GM23338 (cell line): ENCODE results near the gene SLX4IP. TPM values are rescaled to one million over a fixed set of nuclear protein-coding genes. Genes with fewer than 3 reads are reported as not detected.
A peak's percentile ranks its signal among the peaks of the same experiment; 100 is the strongest.

Experiments
- ATAC-seq: fragments of 200-7000 bp; cut with Tn5 transposase; 3 replicates; pipeline ENCODE4 v1.9.1; 2020
- DNase-seq: peaks from one replicate; pipeline ENCODE4 v3.0.0-alpha.2; 2015; ENCODE audit warnings: low spot score
- H2AFZ ChIP-seq: fragments of 200-600 bp; sonication (generic); 2 replicates; pipeline ENCODE4 v1.8.0; 2016; ENCODE audit warnings: antibody characterized with exemption, mild to moderate bottlenecking, moderate library complexity
- H3F3A ChIP-seq: fragments of 200-600 bp; sonication (generic); replicated peaks from 2 replicates; pipeline ENCODE4 v1.8.0; 2017; ENCODE audit warnings: antibody characterized with exemption, mixed run types, low read depth
- H3K27ac ChIP-seq: fragments of 200-600 bp; sonication (generic); 2 replicates; pipeline ENCODE4 v1.6.1; 2016; ENCODE audit warnings: low read depth
- H3K27me3 ChIP-seq: fragments of 200-600 bp; sonication (generic); 2 replicates; pipeline ENCODE4 v1.8.0; 2016; ENCODE audit warnings: mild to moderate bottlenecking, mixed run types, moderate library complexity; ENCODE audit not compliant: insufficient read depth
- H3K36me3 ChIP-seq: fragments of 200-600 bp; sonication (generic); 2 replicates; pipeline ENCODE4 v1.8.0; 2016; ENCODE audit warnings: mild to moderate bottlenecking; ENCODE audit not compliant: insufficient read depth
- H3K4me1 ChIP-seq: fragments of 200-600 bp; sonication (generic); 2 replicates; pipeline ENCODE4 v1.8.0; 2016; ENCODE audit warnings: mild to moderate bottlenecking, moderate library complexity; ENCODE audit not compliant: insufficient read depth
- H3K4me2 ChIP-seq: fragments of 200-600 bp; sonication (generic); 2 replicates; pipeline ENCODE4 v1.7.1; 2017; ENCODE audit warnings: mixed run types
- H3K4me3 ChIP-seq: fragments of 200-600 bp; sonication (generic); 2 replicates; pipeline ENCODE4 v1.6.1; 2016; ENCODE audit warnings: mixed run types
- H3K79me2 ChIP-seq: fragments of 200-600 bp; sonication (generic); replicated peaks from 2 replicates; pipeline ENCODE4 v1.8.0; 2017; ENCODE audit warnings: mild to moderate bottlenecking; ENCODE audit not compliant: insufficient read depth
- H3K9me2 ChIP-seq: fragments of 200-600 bp; sonication (generic); 2 replicates; pipeline ENCODE4 v1.8.0; 2017; ENCODE audit not compliant: insufficient read depth
- H4K20me1 ChIP-seq: fragments of 200-600 bp; sonication (generic); replicated peaks from 2 replicates; pipeline ENCODE4 v1.8.0; 2017; ENCODE audit warnings: mild to moderate bottlenecking; ENCODE audit not compliant: insufficient read depth
- H3K27ac Mint-ChIP-seq: 2 replicates; pipeline ENCODE4 v1.8.0; 2020; ENCODE audit warnings: inconsistent platforms, mild to moderate bottlenecking, moderate library complexity, mixed read lengths
- H3K27me3 Mint-ChIP-seq: 3 replicates; pipeline ENCODE4 v1.8.0; 2022; ENCODE audit warnings: low read depth, mild to moderate bottlenecking, moderate library complexity, mixed read lengths, inconsistent platforms; ENCODE audit not compliant: insufficient read depth, poor library complexity
- H3K36me3 Mint-ChIP-seq: 3 replicates; pipeline ENCODE4 v1.8.0; 2021; ENCODE audit warnings: low read depth, mild to moderate bottlenecking, inconsistent platforms, moderate library complexity, mixed read lengths
- H3K4me1 Mint-ChIP-seq: 3 replicates; pipeline ENCODE4 v1.8.0; 2020; ENCODE audit warnings: mild to moderate bottlenecking, inconsistent platforms, mixed read lengths
- H3K4me3 Mint-ChIP-seq: 3 replicates; pipeline ENCODE4 v1.8.0; 2021; ENCODE audit warnings: moderate library complexity, mild to moderate bottlenecking, inconsistent platforms, mixed read lengths
- H3K9me3 Mint-ChIP-seq: 3 replicates; pipeline ENCODE4 v1.8.0; 2020; ENCODE audit warnings: moderate library complexity, mild to moderate bottlenecking, inconsistent platforms, mixed read lengths
- ETS1 ChIP-seq: IDR thresholded peaks from 2 replicates; pipeline ENCODE4 v1.6.1; 2016; ENCODE audit warnings: antibody characterized with exemption
- EZH2phosphoT487 ChIP-seq: fragments of 200-600 bp; sonication (generic); IDR thresholded peaks from one replicate; pipeline ENCODE4 v1.8.1; 2018; ENCODE audit warnings: antibody characterized with exemption; ENCODE audit not compliant: unreplicated experiment
- JUNB ChIP-seq: IDR thresholded peaks from one replicate; pipeline ENCODE4 v1.6.1; 2016; ENCODE audit warnings: antibody characterized with exemption; ENCODE audit not compliant: unreplicated experiment
- NANOG ChIP-seq: IDR thresholded peaks from 2 replicates; pipeline ENCODE4 v1.6.1; 2016; ENCODE audit warnings: antibody characterized with exemption, borderline replicate concordance
- POLR2AphosphoS5 ChIP-seq: IDR thresholded peaks from 2 replicates; pipeline ENCODE4 v1.6.1; 2016; ENCODE audit warnings: antibody characterized with exemption, low read depth
- ZNF114 ChIP-seq: fragments of 250-450 bp; sonication (Bioruptor Pico); IDR thresholded peaks from 2 replicates; pipeline ENCODE4 v1.5.0; 2020; ENCODE audit warnings: mild to moderate bottlenecking, moderate library complexity
- ZNF331 ChIP-seq: fragments of 250-450 bp; sonication (Bioruptor Pico); IDR thresholded peaks from 2 replicates; pipeline ENCODE4 v1.5.0; 2020; ENCODE audit warnings: low read depth, mild to moderate bottlenecking, moderate library complexity
- polyA plus RNA-seq: library from polyadenylated mRNA; unstranded; fragments of >200 nt; fragmentation: Nextera tagmentation; extraction: Ambion mirVana; gene quantifications from 2 replicates; pipeline ENCODE4 v1.2.1, GENCODE V29; 2016
- total RNA-seq: library from RNA; depleted of rRNA; stranded (reverse); fragments of >200 nt; shearing (Covaris generic); gene quantifications from 2 replicates; pipeline ENCODE4 v1.2.3, GENCODE V29; 2014
- TF ChIP-seq, protein P1 (sequence below): IDR thresholded peaks from one replicate; pipeline ENCODE4 v1.6.1; 2018; ENCODE audit warnings: antibody characterized with exemption; ENCODE audit not compliant: unreplicated experiment

Gene SLX4IP
- total and polyA plus RNA-seq, 2 experiments from 2014 or later, result 9.1 to 9.8 TPM

DNA sequence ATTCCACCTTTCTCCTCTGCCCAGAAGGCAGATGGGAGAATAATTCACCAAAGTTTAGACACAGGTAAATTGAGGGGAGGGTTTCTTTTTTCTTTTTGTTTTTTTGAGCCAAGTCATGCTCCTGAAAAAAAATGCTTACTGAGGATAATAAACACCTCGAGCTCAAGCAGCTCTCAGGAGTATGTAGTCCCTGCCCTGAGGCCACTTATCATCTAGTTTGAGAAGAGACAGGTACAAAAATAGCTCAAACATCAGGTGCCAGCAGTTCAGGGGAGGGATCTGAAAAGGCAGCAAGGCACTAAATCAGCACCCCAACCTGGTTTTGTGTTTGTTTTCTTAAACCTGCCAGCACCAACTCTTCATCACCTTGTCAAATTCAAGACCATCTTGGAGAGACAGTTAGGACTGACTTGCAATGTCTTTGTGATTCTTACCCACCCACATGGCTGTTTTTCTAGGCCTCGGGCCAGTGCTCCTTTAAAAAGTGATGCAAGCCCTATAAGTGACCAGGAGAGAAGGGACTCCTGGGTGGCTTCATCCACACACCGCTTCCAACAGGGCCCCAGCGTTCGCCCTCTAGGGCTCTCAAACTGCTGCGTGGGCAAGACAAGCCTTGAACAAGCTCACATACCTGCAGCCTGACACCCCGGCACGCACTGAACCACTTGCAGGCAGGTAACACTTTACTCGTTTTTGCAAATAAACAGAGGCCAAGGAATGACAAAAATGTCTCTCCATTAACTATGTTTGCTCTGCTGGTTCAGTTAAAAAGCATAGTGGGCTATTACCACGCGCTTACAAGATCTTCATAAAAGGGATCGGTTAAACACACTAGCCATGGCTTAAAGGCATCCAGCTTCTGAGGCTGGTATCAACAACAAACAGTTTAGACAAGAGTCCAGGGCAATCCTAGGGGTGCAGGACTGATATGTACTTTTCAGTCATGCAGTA, 224.8 kb downstream of the SLX4IP start:
- Histone ChIP-seq H3K9me2 (no peaks in the 10 kb centered on the region), H2AFZ (no peak overlapping the region), H3F3A (no peaks in the 10 kb centered on the region), H3K4me1 (peaks cover 67% of the 10 kb centered on the region), H3K79me2 (peaks cover 84% of the 10 kb centered on the region), H3K27ac (peak overlapping the region; percentile 73), H4K20me1 (peaks cover 10% of the 10 kb centered on the region; the same call in 1 of the 2 replicates), H3K4me3 (no peak overlapping the region), H3K27me3 (no peaks in the 10 kb centered on the region), H3K36me3 (peaks cover 11% of the 10 kb centered on the region; the same call in 1 of the 2 replicates), H3K4me2 (peak overlapping the region; percentile 44; the same call in 1 of the 2 replicates)
- ATAC-seq (peak; percentile 14), DNase-seq (peak; percentile 60)
- Mint-ChIP-seq H3K27me3 (peaks cover 9% of the 10 kb centered on the region), H3K9me3 (no peaks in the 10 kb centered on the region), H3K27ac (peak overlapping the region; percentile 90), H3K36me3 (peaks cover 91% of the 10 kb centered on the region), H3K4me3 (no peak overlapping the region; the same call in 2 of the 3 replicates), H3K4me1 (peaks cover 81% of the 10 kb centered on the region)
- no peak for TF ChIP-seq JUNB
- no peak for TF ChIP-seq NANOG

DNA sequence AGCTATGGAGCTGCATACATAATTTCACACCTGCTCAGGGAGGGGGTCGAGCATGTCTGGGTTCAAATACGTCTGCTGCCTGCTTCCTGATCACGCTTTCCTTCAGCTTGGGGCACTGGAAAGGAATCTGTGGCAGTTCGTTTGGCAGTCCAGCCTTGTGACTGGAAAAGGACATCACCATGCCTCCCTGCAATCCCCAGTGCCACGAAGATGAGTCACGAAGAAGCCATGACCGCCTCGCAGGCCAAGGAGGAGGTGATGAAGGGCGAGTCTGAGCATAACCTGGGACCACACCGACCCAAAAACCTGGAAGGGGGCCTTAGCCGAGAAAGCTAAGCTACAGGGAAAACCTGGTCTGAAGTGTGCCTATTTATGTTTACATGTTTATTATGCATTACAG, 225.6 kb downstream of the SLX4IP start:
- H3K9me2 ChIP-seq, result no peaks in the 10 kb centered on the region
- H3K27ac Mint-ChIP-seq, result peak overlapping the region; percentile 90
- ATAC-seq (no peak), DNase-seq (no peak)
- peaks cover 81% of the 10 kb centered on the region for H3K4me1 Mint-ChIP-seq
- H3K9me3 Mint-ChIP-seq, result no peaks in the 10 kb centered on the region
- H3K4me3 Mint-ChIP-seq, result no peak overlapping the region; the same call in 2 of the 3 replicates
- no peak for TF ChIP-seq ZNF114 (CRISPR knock-in tag)
- TF ChIP-seq EZH2phosphoT487, result no peak
- no peak for TF ChIP-seq NANOG
- TF ChIP-seq ETS1, result no peak
- TF ChIP-seq ZNF331, result no peak
- TF ChIP-seq POLR2AphosphoS5, result no peak
- TF ChIP-seq, protein P1, sequence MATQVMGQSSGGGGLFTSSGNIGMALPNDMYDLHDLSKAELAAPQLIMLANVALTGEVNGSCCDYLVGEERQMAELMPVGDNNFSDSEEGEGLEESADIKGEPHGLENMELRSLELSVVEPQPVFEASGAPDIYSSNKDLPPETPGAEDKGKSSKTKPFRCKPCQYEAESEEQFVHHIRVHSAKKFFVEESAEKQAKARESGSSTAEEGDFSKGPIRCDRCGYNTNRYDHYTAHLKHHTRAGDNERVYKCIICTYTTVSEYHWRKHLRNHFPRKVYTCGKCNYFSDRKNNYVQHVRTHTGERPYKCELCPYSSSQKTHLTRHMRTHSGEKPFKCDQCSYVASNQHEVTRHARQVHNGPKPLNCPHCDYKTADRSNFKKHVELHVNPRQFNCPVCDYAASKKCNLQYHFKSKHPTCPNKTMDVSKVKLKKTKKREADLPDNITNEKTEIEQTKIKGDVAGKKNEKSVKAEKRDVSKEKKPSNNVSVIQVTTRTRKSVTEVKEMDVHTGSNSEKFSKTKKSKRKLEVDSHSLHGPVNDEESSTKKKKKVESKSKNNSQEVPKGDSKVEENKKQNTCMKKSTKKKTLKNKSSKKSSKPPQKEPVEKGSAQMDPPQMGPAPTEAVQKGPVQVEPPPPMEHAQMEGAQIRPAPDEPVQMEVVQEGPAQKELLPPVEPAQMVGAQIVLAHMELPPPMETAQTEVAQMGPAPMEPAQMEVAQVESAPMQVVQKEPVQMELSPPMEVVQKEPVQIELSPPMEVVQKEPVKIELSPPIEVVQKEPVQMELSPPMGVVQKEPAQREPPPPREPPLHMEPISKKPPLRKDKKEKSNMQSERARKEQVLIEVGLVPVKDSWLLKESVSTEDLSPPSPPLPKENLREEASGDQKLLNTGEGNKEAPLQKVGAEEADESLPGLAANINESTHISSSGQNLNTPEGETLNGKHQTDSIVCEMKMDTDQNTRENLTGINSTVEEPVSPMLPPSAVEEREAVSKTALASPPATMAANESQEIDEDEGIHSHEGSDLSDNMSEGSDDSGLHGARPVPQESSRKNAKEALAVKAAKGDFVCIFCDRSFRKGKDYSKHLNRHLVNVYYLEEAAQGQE, result no peak
- no peak overlapping the region for H3K4me3 ChIP-seq
- H3K27ac ChIP-seq, result peak overlapping the region; percentile 41
- peaks cover 11% of the 10 kb centered on the region; the same call in 1 of the 2 replicates for H3K36me3 ChIP-seq
- peaks cover 5% of the 10 kb centered on the region; the same call in 1 of the 2 replicates for H4K20me1 ChIP-seq
- 0 out of 2 replicates have a peak overlapping the region, but pooled peaks have one; percentile 5 for H3K4me2 ChIP-seq
- H3K4me1 ChIP-seq, result peaks cover 67% of the 10 kb centered on the region
- H3K27me3 ChIP-seq, result no peaks in the 10 kb centered on the region
- no peak overlapping the region for H2AFZ ChIP-seq
- H3K36me3 Mint-ChIP-seq, result peaks cover 89% of the 10 kb centered on the region
- H3K27me3 Mint-ChIP-seq, result peaks cover 9% of the 10 kb centered on the region
- H3F3A ChIP-seq, result no peaks in the 10 kb centered on the region
- H3K79me2 ChIP-seq, result peaks cover 84% of the 10 kb centered on the region
